DND-41 (cell line): Measurements from ENCODE around the gene DDX4.

Source experiments
- ATAC-seq: fragments of 200-7000 bp; cut with Tn5 transposase; 3 replicates; pipeline ENCODE4 v1.9.1; 2021; ENCODE audit warnings: low read depth; ENCODE audit not compliant: insufficient read depth
- DNase-seq: peaks from one replicate; pipeline ENCODE4 v3.0.0-alpha.2; 2020
- H2AFZ ChIP-seq: 2 replicates; pipeline ENCODE4 v1.6.0; 2012; ENCODE audit warnings: low read depth, low read length
- H3K27ac ChIP-seq: 2 replicates; pipeline ENCODE4 v1.5.1; 2012; ENCODE audit warnings: low read length, inconsistent platforms
- H3K27me3 ChIP-seq: fragments of 200-600 bp; sonication (generic); 2 replicates; pipeline ENCODE4 v1.6.0; 2012; ENCODE audit warnings: low read length, mild to moderate bottlenecking, inconsistent platforms; ENCODE audit not compliant: insufficient read depth, poor library complexity
- H3K36me3 ChIP-seq: 2 replicates; pipeline ENCODE4 v1.5.1; 2012; ENCODE audit warnings: low read length, inconsistent platforms; ENCODE audit not compliant: insufficient read depth
- H3K4me1 ChIP-seq: 2 replicates; pipeline ENCODE4 v1.5.1; 2012; ENCODE audit warnings: mild to moderate bottlenecking, low read length; ENCODE audit not compliant: insufficient read depth
- H3K4me2 ChIP-seq: 2 replicates; pipeline ENCODE4 v1.6.0; 2012; ENCODE audit warnings: mild to moderate bottlenecking, moderate library complexity, low read length, inconsistent platforms; ENCODE audit not compliant: insufficient read depth
- H3K4me3 ChIP-seq, 2 experiments: fragments of 200-600 bp in 1 of 2; shearing (Covaris generic) in 1 of 2; 2 replicates each; pipeline ENCODE4 v1.5.1; 2012 to 2016; ENCODE audit warnings: inconsistent platforms in 2 of 2, low read length in 2 of 2, mild to moderate bottlenecking in 2 of 2, low read depth in 1 of 2, moderate library complexity in 1 of 2
- H3K79me2 ChIP-seq: 2 replicates; pipeline ENCODE4 v1.6.0; 2012; ENCODE audit warnings: low read length, inconsistent platforms; ENCODE audit not compliant: insufficient read depth
- H3K9ac ChIP-seq: 2 replicates; pipeline ENCODE4 v1.6.0; 2012; ENCODE audit warnings: low read depth, mild to moderate bottlenecking, inconsistent platforms, low read length, moderate library complexity
- H3K9me3 ChIP-seq: 2 replicates; pipeline ENCODE4 v1.5.1; 2012; ENCODE audit warnings: low read length, moderate library complexity, mild to moderate bottlenecking, inconsistent platforms; ENCODE audit not compliant: insufficient read depth, severe bottlenecking
- H4K20me1 ChIP-seq: 2 replicates; pipeline ENCODE4 v1.6.0; 2012; ENCODE audit warnings: low read length; ENCODE audit not compliant: insufficient read depth
- EZH2 ChIP-seq: IDR thresholded peaks from 3 replicates; pipeline ENCODE4 v1.6.1; 2012; ENCODE audit warnings: borderline replicate concordance, low read depth, mild to moderate bottlenecking, moderate library complexity, low read length, inconsistent platforms; ENCODE audit not compliant: severe bottlenecking
- TF ChIP-seq, protein P1 (sequence below): IDR thresholded peaks from 2 replicates; pipeline ENCODE4 v1.5.1; 2012; ENCODE audit warnings: borderline replicate concordance, low read length, moderate library complexity, mild to moderate bottlenecking; ENCODE audit not compliant: poor library complexity, severe bottlenecking; ENCODE audit errors: extremely low read depth

DDX4 gene

DNA sequence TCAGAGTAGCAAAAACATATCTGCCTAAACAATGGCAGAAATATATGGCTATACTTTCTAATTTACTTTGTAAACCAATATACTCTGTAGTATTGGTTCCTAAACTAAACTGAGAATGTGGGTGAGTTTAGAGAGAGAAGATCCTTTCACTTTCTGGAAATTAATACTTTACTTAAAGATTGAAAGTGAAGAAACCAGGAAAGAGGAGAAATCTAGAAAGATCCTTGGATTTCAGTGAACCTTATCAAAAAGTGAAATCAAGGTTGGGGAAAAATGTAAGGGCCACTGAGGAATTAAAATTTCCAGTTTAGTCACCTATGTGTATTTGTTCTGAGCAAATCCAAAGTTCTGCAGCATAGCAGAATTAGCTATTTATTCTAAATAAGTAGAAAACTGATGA, 31.6 kb upstream of the DDX4 start:
- no peaks in the 10 kb centered on the region for H3K27me3 ChIP-seq
- H4K20me1 ChIP-seq: no peaks in the 10 kb centered on the region
- no peak overlapping the region for H2AFZ ChIP-seq
- ATAC-seq: no peak
- H3K79me2 ChIP-seq: peaks cover 35% of the 10 kb centered on the region
- H3K36me3 ChIP-seq: peaks cover 28% of the 10 kb centered on the region
- H3K27ac ChIP-seq: no peak overlapping the region
- H3K9ac ChIP-seq: no peak overlapping the region
- no peak for DNase-seq
- no peak overlapping the region for H3K4me3 ChIP-seq
- TF ChIP-seq, protein P1, sequence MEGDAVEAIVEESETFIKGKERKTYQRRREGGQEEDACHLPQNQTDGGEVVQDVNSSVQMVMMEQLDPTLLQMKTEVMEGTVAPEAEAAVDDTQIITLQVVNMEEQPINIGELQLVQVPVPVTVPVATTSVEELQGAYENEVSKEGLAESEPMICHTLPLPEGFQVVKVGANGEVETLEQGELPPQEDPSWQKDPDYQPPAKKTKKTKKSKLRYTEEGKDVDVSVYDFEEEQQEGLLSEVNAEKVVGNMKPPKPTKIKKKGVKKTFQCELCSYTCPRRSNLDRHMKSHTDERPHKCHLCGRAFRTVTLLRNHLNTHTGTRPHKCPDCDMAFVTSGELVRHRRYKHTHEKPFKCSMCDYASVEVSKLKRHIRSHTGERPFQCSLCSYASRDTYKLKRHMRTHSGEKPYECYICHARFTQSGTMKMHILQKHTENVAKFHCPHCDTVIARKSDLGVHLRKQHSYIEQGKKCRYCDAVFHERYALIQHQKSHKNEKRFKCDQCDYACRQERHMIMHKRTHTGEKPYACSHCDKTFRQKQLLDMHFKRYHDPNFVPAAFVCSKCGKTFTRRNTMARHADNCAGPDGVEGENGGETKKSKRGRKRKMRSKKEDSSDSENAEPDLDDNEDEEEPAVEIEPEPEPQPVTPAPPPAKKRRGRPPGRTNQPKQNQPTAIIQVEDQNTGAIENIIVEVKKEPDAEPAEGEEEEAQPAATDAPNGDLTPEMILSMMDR: no peak
- TF ChIP-seq EZH2: no peak
- no peaks in the 10 kb centered on the region for H3K9me3 ChIP-seq
- no peak overlapping the region for H3K4me2 ChIP-seq
- peaks cover 10% of the 10 kb centered on the region for H3K4me1 ChIP-seq

DNA sequence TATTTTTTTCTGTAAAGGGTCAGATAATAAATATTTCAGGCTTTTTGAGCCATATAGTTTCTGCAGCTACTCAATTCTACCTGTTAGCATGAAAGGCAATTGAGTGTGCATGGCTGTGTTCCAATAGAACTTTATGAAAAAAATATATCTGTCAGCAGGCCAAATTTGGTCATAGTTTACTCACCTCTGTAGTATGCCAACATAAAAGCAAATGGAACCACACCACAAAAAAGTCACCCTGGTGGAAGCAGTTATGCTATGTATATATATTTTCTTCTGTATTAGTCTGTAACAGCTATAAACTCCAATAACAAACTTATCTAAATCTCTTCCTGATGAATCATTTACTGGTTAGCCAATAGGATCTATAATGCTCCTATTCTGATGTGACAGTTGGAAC, 29.1 kb upstream of the DDX4 start:
- H2AFZ ChIP-seq: no peak overlapping the region
- DNase-seq (no peak), ATAC-seq (no peak)
- no peaks in the 10 kb centered on the region for H4K20me1 ChIP-seq
- H3K4me2 ChIP-seq: 0 out of 2 replicates have a peak overlapping the region, but pooled peaks have one; percentile 1
- peaks cover 14% of the 10 kb centered on the region for H3K36me3 ChIP-seq
- no peak overlapping the region for H3K4me3 ChIP-seq
- H3K27me3 ChIP-seq: no peaks in the 10 kb centered on the region
- H3K79me2 ChIP-seq: peaks cover 42% of the 10 kb centered on the region
- no peaks in the 10 kb centered on the region for H3K9me3 ChIP-seq
- no peak overlapping the region for H3K9ac ChIP-seq
- TF ChIP-seq EZH2: no peak
- TF ChIP-seq, protein P1: no peak
- H3K4me1 ChIP-seq: peaks cover 24% of the 10 kb centered on the region
- no peak overlapping the region for H3K27ac ChIP-seq

DNA sequence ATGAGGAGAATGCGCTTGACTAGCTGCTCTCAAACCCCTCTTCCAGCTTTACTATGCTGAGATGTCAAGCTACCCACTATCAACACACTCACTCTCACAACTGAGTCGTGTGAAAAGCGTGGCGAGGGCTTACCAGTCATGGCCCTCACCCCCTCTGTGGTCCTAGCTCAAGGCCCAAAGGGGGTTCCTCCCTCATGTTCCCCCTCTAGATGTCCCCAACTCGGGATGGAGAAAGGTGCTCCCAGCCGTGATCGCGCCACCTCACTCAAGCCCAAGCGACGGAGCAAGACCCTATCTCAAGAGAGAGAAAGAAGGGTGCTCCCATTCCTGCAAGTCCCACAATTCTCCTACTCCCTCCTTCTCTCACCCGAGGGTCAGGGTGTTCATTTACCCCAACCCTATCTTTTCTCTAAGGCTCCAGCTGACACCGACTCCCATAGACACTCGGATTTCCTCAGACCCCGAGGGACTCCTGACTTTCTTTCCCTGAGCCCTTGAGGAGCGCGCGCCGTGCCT, 26.3 kb upstream of the DDX4 start:
- Histone ChIP-seq H3K27ac (peak overlapping the region; percentile 67), H4K20me1 (no peaks in the 10 kb centered on the region)
- no peak for DNase-seq

More for the DNA sequence above, 26.3 kb upstream of the DDX4 start:
- no peak for ATAC-seq
- no peak for TF ChIP-seq EZH2
- TF ChIP-seq, protein P1: no peak
- Histone ChIP-seq H3K36me3 (peaks cover 11% of the 10 kb centered on the region), H2AFZ (peak overlapping the region; percentile 94), H3K4me3 (peak overlapping the region; percentile 38 to 79; a peak in 3 of 4 replicates), H3K27me3 (no peaks in the 10 kb centered on the region), H3K9ac (peak overlapping the region; percentile 60), H3K4me2 (peak overlapping the region; percentile 74), H3K4me1 (peaks cover 24% of the 10 kb centered on the region), H3K9me3 (no peaks in the 10 kb centered on the region), H3K79me2 (peaks cover 36% of the 10 kb centered on the region)
